NCI-H1092 treated with DMSO at 0.1 percent for 48 hours (cell line): Measurements from ENCODE around the gene ROBO1.
A peak's percentile ranks its signal among the peaks of the same experiment; 100 is the strongest.

Experiments used
- DNase-seq: peaks from one replicate; lab custom pipeline; 2025; lab: John Stamatoyannopoulos, UW

The ROBO1 gene

GRCh38 chr3:78621061-78621716 is 1146.6 kb downstream of the ROBO1 start:
- no peak for DNase-seq

DNA sequence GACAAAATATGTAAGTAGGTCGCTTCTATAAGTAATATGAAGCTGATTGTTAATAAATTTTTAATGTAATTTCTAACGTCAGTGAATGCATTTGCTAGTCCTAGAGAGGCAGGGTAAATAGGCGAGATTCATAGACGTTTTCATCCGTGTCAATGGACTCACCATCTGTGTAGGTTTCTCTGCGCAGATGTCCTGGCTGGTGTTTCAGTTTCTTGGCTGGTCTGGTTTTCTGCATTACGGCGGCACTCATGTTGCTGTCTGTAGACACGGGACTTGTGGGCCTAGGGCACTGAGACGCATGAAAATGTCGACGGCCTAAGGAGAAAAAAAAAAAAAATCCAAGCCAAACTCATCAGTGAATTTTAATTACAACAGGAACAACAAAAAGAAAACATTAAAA is 1153.3 kb downstream of the ROBO1 start:
- peak; percentile 76 for DNase-seq

- peak; percentile 87 for DNase-seq
These were observed 1154.3 kb downstream of the ROBO1 start for GRCh38 chr3:78613421-78613879.

- DNase-seq, result no peak
These were observed 1156.5 kb downstream of the ROBO1 start for GRCh38 chr3:78611278-78611677.

DNA sequence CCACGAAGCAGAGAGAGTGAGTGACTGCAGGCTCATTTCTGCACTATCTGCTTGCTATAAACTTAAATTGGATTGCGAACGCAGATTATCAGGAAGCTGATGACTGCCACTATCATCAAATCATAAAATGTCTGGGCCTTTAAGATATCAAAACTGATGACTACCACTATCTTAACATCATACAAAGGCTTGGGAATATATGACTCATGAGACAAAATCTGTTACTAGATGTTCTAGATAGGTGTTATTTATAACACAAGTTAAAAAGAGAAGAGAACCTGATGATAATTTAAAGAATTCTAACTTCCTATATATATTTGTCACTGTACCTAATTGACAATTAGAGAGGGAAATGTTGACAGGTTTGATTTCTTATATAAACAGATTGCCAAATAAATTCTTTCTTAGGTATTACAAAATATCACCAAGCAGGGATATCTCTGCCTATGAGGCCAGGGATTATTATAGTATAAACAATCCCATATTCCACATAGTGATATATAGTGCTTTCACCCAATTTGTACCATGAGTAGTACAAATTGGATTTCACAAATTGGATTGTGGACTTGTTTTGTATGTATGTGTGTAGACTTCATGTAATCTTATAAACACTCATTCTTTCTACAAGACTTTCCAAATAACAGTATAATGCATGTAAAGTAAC is 1157.2 kb downstream of the ROBO1 start:
- DNase-seq, result no peak

DNA sequence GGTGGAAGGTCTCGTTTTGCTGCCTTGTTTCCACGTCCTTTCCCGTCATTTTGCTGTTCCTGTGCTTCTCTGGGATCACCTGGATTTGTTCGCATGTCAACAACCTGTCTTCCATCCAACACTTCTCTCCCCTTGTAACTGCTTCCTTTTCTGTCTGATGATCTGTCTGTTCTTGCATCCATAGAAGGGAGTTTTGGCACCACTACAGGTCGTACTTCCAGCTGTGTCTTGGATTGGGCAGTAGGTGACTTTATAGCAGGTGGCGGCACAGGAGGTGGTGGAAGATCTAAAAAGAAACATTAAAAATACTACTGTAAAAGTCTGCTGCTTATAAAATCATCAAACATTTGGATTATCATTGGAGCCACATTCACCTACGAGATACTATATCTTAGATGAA is 1161.0 kb downstream of the ROBO1 start:
- no peak for DNase-seq

GRCh38 chr3:78605178-78605577 is 1162.6 kb downstream of the ROBO1 start:
- no peak for DNase-seq

- no peak for DNase-seq
These were observed 1163.5 kb downstream of the ROBO1 start for GRCh38 chr3:78604341-78604740.

DNA sequence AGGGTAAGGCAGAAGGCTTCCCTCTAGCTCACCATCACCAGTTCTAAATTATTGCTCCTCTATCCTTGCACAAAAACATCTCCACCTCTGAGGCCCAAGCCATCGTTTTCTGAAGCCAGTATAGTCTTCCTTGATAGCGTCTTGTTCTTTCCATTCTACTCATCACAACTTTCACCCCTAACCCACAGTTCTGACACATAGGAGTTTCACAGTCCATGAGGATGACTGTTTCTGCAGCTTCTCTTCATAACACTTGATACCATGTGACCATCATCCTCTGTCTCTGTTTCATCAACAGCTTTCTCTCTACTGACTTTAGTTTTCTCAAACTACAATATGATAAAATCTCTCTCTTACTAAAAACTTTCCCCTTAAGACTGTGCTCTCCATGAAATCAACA is 1166.5 kb downstream of the ROBO1 start:
- no peak for DNase-seq

GRCh38 chr3:78589778-78590177 is 1178.0 kb downstream of the ROBO1 start:
- no peak for DNase-seq

- no peak for DNase-seq
These were observed 1178.7 kb downstream of the ROBO1 start for GRCh38 chr3:78588906-78589621.

GRCh38 chr3:78580681-78581080 is 1187.1 kb downstream of the ROBO1 start:
- DNase-seq, result no peak

- no peak for DNase-seq
These were observed 1196.3 kb downstream of the ROBO1 start for GRCh38 chr3:78571486-78571885.

GRCh38 chr3:78570496-78570895 is 1197.3 kb downstream of the ROBO1 start:
- no peak for DNase-seq

GRCh38 chr3:78569804-78570203 is 1198.0 kb downstream of the ROBO1 start:
- no peak for DNase-seq

DNA sequence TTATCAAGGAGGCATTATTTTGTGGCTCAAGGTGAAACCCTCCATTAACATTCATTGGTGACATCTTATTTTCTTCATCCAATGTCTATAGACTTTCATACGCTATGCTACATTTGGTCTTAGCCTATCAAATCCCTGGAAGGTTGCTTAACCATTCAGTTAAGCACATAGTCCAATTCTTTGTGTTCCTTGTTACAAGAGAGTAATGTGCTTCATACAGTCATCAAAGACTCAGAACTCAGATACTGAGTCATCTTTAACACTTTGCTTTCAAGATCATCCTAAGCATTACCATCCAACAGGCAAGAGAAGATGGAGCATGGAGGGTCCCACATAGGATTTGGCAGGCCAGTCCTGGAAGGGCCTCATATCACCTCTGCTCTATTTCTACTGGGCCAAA is 1202.1 kb downstream of the ROBO1 start:
- DNase-seq, result no peak

DNA sequence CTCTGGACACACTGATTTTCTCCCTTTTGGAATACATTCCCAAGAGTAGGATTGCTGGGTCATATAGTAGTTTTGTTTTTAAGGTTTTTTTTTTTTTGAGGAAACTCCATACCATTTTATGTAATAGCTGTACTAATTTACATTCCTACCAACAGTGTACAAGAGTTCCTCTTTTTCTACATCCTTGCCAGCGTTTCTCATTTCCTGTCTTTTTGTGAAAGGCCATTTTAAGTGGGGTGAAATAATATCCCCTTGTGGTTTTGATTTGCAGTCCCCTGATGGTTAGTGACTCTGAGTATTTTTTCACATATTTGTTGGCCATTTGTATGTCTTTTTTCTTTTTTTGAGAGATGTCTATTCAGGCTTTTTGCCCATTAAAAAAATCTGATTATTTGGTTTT is 1205.5 kb downstream of the ROBO1 start:
- DNase-seq, result no peak
